Ishikawa (cell line): ENCODE measurements around the gene C17orf107.

Experiments
- CEBPB ChIP-seq: IDR thresholded peaks from 2 replicates; pipeline ENCODE4 v1.6.1; 2012
- EGR1 ChIP-seq: IDR thresholded peaks from 2 replicates; pipeline ENCODE4 v1.6.1; 2012
- EP300 ChIP-seq: IDR thresholded peaks from 2 replicates; pipeline ENCODE4 v1.6.1; 2012; ENCODE audit warnings: borderline replicate concordance
- FOXM1 ChIP-seq: IDR thresholded peaks from 2 replicates; pipeline ENCODE4 v1.6.1; 2012; ENCODE audit warnings: low read depth, borderline replicate concordance
- NFIC ChIP-seq: IDR thresholded peaks from 2 replicates; pipeline ENCODE4 v1.6.1; 2012
- RAD21 ChIP-seq: IDR thresholded peaks from 2 replicates; pipeline ENCODE4 v1.6.1; 2012; ENCODE audit warnings: low read depth
- TAF1 ChIP-seq: IDR thresholded peaks from 2 replicates; pipeline ENCODE4 v1.6.1; 2012; ENCODE audit warnings: low read depth, mild to moderate bottlenecking
- TCF12 ChIP-seq: IDR thresholded peaks from 2 replicates; pipeline ENCODE4 v1.6.1; 2012; ENCODE audit warnings: low read depth
- YY1 ChIP-seq: IDR thresholded peaks from 2 replicates; pipeline ENCODE4 v1.6.1; 2012; ENCODE audit warnings: low read depth
- ZBTB7A ChIP-seq: IDR thresholded peaks from 2 replicates; pipeline ENCODE4 v1.6.1; 2012; ENCODE audit warnings: low read depth
- TF ChIP-seq, protein P1 (sequence below): IDR thresholded peaks from 2 replicates; pipeline ENCODE4 v1.6.1; 2012; ENCODE audit warnings: low read depth, mild to moderate bottlenecking
- TF ChIP-seq, protein P2 (sequence below): IDR thresholded peaks from 2 replicates; pipeline ENCODE4 v1.6.1; 2012
- TF ChIP-seq, protein P3 (sequence below): IDR thresholded peaks from 2 replicates; pipeline ENCODE4 v1.6.1; 2012

DNA sequence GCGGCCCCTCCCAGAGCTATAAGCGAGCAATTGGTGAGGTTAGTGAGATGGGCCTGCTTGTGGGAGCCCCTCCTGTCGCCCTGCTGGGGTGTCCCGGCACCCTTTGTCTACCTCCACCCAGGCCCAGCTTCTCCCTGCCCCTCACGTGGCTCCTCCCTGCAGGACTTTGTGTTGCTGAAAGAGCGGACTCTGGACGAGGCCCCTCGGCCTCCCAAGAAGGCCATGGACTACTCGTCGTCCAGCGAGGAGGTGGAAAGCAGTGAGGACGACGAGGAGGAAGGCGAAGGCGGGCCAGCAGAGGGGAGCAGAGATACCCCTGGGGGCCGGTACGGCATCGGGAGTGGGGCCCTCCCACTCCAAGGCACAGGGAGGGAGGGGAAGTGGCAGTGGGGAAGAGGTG, 6.1 kb upstream of the C17orf107 start:
- TF ChIP-seq, protein P1, sequence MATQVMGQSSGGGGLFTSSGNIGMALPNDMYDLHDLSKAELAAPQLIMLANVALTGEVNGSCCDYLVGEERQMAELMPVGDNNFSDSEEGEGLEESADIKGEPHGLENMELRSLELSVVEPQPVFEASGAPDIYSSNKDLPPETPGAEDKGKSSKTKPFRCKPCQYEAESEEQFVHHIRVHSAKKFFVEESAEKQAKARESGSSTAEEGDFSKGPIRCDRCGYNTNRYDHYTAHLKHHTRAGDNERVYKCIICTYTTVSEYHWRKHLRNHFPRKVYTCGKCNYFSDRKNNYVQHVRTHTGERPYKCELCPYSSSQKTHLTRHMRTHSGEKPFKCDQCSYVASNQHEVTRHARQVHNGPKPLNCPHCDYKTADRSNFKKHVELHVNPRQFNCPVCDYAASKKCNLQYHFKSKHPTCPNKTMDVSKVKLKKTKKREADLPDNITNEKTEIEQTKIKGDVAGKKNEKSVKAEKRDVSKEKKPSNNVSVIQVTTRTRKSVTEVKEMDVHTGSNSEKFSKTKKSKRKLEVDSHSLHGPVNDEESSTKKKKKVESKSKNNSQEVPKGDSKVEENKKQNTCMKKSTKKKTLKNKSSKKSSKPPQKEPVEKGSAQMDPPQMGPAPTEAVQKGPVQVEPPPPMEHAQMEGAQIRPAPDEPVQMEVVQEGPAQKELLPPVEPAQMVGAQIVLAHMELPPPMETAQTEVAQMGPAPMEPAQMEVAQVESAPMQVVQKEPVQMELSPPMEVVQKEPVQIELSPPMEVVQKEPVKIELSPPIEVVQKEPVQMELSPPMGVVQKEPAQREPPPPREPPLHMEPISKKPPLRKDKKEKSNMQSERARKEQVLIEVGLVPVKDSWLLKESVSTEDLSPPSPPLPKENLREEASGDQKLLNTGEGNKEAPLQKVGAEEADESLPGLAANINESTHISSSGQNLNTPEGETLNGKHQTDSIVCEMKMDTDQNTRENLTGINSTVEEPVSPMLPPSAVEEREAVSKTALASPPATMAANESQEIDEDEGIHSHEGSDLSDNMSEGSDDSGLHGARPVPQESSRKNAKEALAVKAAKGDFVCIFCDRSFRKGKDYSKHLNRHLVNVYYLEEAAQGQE: no peak
- TF ChIP-seq YY1: no peak
- no peak for TF ChIP-seq EP300
- TF ChIP-seq, protein P2, sequence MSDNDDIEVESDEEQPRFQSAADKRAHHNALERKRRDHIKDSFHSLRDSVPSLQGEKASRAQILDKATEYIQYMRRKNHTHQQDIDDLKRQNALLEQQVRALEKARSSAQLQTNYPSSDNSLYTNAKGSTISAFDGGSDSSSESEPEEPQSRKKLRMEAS: no peak
- no peak for TF ChIP-seq TAF1
- no peak for TF ChIP-seq FOXM1
- TF ChIP-seq, protein P3, sequence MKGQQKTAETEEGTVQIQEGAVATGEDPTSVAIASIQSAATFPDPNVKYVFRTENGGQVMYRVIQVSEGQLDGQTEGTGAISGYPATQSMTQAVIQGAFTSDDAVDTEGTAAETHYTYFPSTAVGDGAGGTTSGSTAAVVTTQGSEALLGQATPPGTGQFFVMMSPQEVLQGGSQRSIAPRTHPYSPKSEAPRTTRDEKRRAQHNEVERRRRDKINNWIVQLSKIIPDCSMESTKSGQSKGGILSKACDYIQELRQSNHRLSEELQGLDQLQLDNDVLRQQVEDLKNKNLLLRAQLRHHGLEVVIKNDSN: no peak
- TF ChIP-seq CEBPB: no peak
- TF ChIP-seq EGR1: no peak
- TF ChIP-seq RAD21: no peak
- TF ChIP-seq ZBTB7A: no peak
- no peak for TF ChIP-seq TCF12
- no peak for TF ChIP-seq NFIC
